ENCODE results near the gene DYNC2H1.

DNA sequence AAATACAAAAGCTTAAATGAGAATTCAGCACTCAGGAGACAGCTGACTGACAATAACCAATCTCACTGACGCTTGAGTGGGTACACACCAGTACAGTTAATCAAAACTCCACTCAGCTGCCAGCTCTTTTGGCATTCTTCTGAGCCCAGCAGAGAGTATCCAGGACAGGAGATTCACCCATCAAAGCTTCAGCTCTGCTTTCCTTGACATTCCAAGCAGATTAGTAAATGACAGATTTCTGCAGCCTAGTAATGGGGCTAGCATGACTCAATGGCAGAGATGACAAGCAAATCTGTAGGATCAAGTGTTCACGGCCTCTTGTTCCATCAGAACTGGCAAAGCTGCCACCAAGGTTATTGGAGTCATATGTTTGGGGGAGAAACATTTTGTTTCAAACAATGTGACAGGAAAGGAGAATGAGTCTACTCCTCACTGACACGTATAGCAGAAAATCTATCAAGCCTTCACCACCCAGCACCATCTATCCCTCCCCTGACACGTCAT is 420.0 kb downstream of the DYNC2H1 start:
- TF ChIP-seq, protein P1, sequence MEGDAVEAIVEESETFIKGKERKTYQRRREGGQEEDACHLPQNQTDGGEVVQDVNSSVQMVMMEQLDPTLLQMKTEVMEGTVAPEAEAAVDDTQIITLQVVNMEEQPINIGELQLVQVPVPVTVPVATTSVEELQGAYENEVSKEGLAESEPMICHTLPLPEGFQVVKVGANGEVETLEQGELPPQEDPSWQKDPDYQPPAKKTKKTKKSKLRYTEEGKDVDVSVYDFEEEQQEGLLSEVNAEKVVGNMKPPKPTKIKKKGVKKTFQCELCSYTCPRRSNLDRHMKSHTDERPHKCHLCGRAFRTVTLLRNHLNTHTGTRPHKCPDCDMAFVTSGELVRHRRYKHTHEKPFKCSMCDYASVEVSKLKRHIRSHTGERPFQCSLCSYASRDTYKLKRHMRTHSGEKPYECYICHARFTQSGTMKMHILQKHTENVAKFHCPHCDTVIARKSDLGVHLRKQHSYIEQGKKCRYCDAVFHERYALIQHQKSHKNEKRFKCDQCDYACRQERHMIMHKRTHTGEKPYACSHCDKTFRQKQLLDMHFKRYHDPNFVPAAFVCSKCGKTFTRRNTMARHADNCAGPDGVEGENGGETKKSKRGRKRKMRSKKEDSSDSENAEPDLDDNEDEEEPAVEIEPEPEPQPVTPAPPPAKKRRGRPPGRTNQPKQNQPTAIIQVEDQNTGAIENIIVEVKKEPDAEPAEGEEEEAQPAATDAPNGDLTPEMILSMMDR (IDR thresholded peaks at IDR 0.05): no peak
- TF ChIP-seq EZH2 (IDR thresholded peaks at IDR 0.05) (no peak), EZH2phosphoT487 (IDR thresholded peaks at IDR 0.05) (no peak)
